Activated naive CD4-positive, alpha-beta T cell treated with Interleukin-2 at 50 U/mL for 16 hours (primary cell): ENCODE data around the gene LIN52.

Experiments
- DNase-seq: peaks from one replicate; pipeline ENCODE4 v3.0.0-alpha.2; 2020

LIN52 gene

DNA sequence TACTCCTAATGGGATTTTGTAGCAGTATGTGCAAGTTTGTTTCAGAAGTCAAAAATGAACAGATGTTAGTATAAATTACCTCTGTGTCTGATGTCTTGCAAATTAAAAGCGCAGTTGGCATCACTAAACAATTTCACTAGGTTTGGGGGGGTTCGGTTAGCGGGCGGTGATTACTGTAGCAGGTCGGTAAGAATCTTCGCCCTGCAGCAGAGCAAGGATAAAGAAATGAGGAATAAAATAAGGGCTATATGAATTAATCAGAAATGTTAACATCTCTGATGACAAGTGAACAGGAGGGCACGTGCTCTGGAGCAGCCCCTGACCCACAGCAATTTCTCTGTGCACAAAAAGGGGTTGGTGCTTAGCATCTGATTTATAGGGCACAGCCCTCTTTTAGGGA is 110.9 kb downstream of the LIN52 start:
- no peak for DNase-seq

DNA sequence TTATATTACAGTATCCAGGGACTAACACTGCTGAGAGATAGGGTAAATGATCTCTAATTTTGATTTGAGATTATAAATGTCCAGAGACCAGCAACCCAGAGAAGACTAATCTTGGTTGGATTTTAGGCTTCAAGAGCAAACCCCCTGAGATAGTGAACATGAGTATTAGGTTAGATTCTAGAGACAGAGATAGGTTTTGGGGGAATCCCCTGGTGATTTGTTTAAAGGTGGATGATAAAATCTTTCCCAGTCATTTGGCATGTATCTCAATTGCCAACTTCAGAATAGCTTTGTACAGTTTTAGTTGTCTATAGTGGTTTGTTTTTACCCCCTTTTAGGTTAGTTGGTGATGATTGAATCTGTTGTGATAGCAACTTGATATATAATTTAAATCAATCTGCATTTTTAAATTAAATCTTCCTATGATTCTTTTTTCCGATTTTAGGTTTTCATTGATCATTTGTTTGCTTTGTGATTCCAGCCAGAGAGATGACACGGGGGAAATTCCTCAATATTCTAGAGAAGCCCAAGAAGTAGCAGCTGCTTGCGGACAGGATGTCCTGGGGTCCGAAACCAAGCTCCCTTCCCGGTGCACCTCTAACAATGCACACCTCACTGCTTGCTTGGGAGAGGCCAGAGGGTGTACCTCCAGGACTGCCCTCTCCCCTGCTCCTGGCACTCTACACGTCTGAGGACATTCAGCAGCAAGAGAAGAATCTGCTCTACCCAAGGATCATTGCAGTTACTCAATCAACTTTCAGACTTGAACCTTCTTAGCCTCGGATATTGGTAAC is 113.9 kb downstream of the LIN52 start:
- DNase-seq = no peak

DNA sequence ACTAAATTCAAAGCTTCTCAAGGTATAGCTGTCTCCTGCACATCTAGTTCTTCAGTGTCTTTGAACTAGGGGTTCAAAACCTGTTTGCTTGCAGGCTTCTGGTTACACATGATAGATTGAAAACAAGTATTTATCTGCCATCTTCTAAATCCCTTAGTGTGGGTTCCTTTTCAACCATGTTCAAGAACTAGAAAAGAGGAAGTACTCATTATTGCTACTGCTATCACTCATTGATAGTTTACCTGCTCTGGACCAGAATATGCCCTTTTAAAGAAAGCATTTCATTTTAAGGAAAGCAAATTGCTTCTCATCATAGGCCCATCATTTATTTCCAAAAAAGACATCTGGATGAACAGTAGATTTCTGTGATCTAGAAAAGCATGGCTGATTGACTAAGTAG is 117.4 kb downstream of the LIN52 start:
- DNase-seq = no peak

DNA sequence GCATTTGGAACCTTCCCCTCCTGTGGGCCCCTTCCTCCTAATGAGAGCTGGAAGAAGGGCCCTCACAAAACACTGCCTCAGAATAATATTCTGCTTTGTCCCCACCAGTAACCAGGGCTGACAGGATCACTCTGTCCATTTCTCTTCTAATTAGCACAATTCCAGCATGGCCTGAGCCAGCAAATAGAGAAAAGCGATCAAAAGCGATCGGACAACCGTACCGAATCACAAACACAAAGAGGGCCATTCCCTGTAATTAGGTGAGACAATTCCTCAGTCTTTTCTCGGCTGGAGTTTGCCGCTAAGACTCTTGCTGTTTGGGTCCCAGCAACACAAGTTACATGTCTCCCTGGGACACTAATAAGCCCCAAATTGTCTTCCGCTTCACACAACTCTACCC is 118.9 kb downstream of the LIN52 start:
- no peak for DNase-seq

DNA sequence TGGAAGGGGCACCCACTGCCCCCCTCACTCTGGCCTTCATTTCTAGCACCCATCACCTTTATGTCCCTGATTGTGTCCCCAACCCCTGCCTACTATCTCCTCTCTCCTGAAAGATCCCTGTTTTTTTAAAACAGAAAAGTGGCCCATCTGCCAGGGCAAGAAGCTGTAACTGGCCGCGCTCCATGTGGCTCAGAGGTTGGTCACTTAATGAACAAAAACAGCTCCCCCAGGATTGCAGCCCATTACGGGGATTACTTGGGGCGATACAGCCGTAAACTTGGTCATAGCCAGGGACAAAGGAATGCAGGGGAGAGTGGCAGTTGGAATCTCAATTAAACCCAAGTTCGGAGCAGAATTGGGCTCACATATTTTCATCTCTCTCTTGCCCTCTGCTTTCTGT is 119.7 kb downstream of the LIN52 start:
- DNase-seq = no peak

DNA sequence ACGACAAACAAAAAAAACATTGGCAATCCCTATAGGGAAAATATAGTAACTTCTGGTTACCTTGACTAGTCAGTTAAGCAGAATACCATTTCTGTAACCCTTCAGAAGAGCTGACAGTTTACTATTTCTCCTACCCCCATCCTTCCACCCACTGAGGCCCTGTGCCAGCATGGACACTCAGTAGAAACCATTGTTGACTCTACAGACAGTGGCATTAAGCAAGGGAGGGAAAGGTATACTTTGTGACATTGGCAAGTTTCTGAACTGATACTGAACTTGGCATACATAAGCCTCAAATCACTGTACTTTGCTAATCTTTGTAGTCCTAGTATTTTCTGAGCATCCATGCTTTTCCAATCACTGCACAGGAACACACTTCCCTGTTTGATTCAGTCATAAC is 121.1 kb downstream of the LIN52 start:
- DNase-seq = no peak

DNA sequence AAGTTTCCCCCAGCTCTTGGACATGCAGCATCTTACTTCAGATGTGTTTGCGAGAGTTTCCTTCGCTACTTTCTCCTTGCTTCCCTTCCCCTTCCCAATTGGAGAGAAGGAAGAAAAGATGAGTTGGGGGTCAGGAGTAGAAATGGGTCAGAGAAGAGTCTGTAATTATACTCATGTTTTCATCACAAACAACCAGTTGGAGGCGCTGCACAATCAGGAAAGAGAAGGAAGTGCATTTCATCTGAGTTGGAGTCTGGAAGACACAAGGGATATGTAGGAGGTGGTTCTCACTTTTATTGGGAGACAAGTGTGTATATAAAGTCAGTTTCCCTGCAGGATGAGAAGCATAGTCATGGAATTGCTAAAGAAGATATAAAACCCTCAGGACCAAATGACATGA is 123.2 kb downstream of the LIN52 start:
- DNase-seq = no peak

DNA sequence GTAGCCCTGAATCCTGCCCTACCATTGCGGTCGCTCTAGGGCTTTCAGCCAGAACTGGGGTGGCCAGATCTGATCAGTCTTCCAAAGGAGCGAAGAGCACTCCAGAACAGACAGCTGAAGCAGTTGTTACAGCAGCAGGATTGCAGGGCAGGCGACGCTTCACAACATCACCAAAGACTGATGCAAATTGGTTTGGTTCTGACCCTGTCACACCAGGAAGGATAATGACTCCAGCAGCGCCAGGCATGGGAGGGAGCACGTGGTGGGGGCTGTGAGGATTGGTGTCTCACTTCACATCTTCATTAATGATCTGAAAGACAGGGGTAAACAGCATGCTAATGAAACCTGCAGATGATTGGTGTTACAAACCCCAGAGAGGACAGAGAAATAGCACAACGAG is 123.9 kb downstream of the LIN52 start:
- DNase-seq = no peak

DNA sequence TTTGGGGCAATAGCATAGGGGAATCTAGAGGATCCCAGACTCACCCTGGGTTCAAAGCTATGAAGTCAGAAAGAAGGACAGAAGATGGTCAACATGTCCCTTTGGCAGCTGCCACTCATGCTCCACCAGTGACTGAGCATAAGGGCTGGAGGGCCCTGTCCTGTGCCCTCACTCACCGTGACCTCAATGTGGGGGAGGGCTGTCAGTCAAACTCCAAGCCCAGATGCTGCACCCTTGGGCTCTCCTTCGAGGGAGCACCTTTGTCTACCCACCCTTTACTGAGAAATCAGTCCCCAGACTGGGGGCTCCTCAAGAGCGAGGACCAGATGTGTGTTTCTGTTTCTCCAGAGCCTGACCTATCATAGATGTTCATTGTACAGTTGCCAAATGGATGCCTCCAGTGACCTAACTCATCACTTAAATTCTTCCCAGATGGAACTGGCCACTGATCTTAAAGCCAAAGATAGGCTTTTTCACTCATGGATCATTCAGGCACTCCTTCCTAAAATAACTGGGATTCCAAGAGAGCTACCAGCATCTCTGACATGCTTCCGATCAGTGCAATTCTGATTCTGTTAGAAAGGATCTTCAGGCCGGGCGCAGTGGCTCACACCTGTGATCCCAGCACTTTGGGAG is 127.3 kb downstream of the LIN52 start:
- no peak for DNase-seq

DNA sequence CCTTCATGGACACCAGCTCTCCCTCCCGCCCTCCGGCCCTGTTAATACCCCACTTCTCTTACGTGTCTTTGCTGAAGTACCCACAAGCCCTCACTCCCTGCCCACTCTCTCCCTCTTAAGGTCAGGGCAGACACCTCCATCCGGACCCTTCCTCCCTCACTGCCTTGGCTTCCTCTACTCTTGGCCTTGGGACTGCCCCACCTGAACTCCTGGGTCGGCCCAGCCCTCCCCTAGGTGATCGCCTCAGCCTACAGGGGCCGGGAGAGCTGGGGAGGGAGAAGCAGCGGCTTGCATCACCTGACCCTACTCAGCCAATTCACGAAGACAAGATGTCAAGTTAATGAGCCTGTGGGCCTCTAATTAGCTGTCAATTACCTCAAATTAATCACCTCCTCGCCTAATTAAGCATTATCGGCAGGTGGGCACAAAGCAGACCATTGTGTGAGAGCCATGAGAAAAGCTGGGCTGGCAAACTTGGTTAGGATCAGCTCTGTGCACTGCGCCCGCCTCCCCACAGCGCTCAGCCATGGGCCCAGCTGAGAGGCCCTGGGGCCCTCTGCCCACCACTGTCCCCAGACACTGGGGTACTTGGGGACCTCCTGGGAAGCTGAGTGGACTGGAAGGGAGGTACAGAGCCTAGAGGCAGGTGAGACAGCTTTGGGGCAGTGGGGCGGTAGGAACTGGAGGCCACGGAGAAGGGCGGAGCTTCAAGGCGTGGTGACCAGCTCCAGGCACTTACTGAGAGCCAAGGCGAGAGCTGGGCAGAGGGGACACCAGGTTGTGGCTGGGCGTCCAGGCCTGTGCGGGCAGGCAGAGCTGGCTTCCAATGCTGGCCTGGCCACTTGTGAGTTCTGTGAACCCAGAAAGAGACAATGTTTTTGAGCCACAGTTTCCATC is 129.4 kb downstream of the LIN52 start:
- no peak for DNase-seq

DNA sequence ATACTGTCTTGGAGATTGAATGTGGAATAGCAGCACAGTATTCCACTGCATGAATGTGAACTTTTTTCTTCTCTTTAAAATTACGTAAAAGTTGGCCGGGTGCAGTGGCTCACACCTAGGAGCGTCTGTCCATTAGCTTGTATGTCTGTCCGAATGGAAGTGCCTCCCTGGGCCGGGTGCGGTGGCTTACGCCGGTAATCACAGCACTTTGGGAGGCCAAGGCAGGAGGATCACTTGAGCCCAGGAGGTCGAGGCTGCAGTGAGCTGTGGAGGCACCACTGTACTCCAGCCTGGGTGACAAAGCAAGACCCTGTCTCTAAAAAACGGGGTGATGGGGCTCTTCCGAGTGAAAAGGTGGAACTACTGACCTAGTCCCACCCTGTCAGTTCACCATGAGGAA is 131.9 kb downstream of the LIN52 start:
- no peak for DNase-seq

DNA sequence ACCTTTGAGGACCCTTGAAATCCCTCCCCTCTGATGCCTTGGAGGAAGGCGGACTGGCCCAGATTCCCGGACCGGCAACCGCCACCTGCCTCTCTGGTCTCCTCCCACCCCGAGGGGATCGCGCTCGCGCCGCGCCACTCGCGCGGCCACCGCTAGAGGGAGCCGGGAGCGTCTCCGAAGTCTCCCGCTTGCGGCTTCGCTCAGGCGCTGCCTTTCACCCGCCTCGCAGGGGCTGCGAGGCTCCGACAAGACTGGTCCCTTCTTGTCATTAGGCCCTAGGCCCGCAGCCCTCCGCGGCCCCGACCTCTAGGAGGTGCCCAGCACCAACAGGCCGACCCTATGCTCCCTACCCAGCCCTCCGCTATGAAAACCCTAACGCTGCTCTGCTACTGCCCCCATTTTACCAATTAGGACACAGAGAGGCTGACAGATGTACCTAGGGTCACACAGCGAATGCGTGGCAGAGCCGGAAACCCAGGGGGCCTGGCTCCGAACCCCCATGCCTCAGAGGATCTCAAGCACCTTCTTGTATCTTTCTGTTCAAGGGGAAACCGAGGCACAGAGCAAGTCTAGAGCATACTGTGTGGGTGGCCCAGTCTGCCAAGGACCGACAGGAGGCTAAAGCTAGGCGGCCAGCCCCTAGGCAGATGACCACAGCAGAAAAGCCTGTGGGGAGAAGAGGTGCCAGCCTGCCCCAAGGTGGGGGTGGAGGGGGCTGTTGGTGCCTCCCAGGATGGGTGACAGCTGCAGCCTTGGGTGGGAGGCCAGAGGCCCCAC is 133.1 kb downstream of the LIN52 start:
- peak; percentile 82 for DNase-seq

DNA sequence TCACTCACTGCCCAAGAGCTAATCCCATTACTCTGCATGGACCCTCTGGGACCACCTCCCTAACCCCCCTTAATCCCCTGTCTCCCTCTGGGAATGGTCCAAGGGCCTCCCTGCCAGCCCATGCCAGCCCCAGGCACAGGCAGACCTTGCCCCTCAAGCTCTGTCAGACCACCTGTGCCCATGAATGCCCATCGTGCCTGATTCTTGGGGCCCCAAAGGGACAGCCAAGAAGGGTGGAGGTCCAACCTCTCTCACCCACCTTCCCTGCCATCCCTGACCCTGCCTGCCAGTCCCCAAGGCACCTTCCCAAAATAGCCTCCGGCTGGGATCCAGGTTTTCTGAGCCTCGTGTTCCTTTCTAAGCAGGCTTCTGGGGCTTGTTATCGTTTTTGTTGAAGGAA is 133.7 kb downstream of the LIN52 start:
- DNase-seq = no peak

DNA sequence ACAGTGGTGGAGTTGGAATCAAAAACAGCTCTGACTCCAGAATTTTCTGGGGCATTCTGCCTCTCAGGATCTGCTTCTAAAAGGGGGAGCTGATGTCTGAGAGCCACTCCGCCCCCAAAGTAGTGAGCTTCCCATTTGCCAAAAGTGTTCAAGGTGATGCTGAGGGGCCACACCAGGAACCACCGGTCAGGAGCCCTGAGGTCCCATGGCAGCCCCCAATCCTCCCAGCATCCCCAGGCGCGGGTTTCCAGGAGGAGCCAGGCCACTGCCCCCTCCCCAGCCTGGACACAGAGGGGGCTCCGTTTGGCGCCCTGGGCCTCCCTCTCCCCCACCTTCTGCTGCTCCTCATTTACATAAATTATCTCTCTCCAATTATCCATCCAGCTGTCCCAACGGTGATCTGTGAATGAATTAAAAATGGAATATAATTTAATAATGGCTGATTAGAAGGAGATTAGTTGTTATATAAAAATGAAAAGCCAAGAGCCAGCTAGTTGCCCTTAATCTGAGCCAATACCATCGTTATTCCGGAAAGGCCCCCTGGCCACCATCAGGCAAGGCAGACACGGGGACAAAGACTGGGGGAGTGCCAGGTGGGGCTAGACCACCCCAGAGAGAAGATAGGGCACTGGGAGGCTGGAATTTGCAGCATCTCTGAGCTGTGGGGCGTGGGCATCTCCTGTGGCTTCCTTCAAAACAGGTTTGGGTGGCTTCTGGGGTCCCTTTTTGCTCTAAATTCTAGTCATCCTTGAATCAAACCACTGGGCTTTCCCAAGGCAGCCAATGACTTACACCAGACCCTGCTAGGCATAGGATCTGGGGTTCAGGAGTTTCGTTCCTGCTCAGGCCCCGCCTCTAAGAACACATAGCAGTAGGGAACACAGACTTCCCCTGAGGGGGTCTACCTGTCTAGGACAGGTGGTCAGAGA is 134.8 kb downstream of the LIN52 start:
- no peak for DNase-seq

DNA sequence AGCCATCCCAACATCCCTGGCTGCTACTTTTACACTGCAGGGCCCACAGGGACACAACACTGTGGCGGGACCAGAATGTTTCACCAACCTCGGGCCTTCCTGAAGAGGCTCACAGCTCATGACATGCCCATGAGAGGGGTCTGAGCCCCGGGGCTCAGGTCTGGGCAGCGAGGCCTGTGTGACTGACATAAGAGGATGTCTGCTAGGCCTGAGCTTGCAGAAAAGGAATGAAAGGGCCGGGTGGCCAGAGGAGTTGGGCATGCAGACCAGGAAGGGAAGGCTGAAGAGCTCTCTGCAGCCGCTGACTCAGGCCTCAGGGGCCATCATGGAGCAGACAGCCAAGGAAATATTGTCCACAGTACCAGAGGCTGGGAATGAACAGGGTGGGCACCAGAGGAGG is 136.2 kb downstream of the LIN52 start:
- DNase-seq = no peak

DNA sequence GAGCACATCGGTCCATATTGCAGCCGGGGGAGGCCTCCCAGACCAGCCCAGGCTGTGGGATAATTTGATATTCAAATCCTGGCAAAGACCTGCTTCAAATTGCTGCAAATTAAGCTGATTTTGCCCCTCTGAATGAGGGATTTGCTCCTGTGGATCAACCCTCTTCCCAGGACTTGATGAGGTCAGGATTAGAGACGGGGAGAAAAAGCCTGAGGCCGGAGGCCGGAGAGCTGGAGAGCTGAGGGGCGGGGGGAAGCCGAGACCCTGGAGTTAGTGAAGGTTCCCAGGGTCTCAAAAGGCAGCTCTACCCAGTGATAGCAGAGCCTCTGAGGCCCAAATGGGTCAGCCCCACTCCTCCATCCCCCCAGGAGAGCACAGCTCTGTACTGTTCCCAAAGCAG is 137.0 kb downstream of the LIN52 start:
- no peak for DNase-seq

DNA sequence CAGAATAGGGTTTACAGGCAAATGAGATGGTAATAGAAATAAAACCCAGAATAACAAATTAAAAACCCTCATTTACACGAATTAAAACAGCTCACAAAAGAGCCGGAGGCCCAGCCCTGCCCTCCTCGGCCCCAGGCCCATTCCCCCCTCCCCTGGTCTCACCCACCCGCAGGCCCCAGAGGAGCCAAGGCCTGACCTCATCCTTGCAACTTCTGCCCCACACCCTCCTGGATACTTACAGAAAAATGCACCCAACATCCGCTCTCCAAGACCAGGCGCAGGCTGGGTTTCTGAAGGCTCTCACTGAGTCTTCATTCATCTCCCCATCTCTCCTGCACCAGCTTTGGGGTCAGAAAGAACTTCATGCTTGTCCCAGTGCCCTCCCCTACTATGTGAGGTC is 138.3 kb downstream of the LIN52 start:
- no peak for DNase-seq

DNA sequence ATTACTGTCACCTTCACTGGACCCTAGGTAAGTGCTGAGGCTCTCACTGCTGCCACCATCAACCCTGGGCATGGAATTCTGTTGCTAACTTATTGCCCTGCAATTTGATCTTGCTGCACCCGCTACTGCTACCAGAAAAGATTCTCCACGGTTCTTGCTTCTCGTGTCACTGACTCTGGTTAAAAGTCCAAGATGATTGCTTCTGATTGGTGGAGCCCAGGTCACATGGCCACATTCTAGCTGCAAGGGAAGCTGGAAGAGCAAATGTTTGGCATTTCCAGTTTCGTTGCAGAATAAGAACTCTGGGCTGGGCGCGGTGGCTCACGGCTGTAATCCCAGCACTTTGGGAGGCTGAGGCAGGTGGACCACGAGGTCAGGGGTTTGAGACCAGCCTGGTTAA is 147.0 kb downstream of the LIN52 start:
- no peak for DNase-seq

DNA sequence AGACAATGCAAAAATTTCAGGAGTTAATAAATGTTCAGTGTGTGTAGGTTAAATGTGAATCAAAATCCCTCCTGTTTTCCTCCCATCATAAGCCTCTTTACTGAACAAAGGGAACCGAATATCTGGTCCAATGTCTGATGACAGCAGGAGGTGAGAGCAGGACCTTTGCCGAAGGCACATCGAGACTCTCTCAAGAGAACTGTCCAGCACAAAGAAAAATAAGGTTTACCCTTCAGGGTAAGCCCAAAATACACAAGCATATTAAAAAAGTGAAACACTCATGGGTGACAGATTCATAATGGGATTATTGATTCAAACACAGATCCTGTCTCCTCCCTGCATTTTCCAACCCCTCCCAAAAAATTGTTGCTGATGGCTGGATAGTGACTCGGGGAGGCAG is 150.3 kb downstream of the LIN52 start:
- no peak for DNase-seq

DNA sequence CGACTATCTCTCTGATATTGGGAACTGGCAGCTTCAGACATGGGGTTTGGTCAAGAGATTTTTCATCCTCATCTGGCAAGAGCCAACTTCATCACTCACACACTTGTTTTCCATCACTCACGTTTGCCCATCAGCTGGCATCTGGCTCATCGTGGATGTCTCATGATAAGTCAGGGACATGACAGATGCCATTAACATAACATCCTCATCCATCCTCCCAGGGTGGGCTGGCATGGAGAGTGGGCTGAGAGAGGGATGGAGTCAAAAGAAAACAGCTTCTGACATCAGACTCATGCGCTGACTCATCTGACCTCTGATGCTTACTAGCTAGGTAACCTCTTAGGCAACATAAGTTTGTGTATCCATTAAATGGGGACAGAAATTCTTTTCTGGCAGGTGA is 152.7 kb downstream of the LIN52 start:
- no peak for DNase-seq

DNA sequence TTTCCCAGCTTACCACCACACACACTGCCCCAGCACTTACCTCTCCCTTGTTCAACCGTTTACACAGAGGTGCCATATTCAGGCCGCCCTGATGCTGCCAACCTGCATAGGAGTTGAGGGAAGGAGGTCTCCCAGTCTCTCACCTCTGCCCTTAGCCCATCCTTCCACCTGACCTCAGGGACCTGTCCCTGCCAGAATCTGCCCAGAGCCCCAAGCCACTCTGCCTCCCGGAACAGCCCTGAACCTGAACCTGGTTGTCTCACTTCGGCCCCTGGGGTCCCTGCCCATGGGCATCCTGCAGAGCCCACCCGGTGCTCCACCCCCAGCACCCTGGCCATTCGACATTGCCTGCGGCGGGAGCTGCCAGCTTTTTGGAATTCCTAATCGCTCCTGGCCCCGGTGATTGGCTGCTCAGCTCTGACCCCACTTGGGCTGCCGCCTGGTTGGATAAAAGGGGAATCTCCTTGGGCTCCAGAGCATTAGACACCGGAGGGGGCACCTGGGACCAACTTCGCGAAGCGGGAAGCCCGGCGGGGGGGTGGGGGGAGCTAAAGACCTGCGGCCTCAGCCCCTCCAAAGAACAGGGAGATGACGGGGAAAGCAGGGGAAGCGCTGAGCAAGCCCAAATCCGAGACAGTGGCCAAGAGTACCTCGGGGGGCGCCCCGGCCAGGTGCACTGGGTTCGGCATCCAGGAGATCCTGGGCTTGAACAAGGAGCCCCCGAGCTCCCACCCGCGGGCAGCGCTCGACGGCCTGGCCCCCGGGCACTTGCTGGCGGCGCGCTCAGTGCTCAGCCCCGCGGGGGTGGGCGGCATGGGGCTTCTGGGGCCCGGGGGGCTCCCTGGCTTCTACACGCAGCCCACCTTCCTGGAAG is 154.5 kb downstream of the LIN52 start, which contains the start of gene VSX2:
VSX2 (plus strand) TSS at position 476 of the 874 bp plus-strand sequence; CDS start at position 589, 113 bp downstream.
- no peak for DNase-seq
